ENCODE measurements around the gene CLSTN2. TPM values are rescaled to one million over a fixed set of nuclear protein-coding genes. Genes with fewer than 3 reads are reported as not detected.

Gene CLSTN2
- total and polyA plus RNA-seq, 10 donors = 0.02 to 0.22 (median 0.13) TPM; not detected in 1

- no peaks in the 10 kb centered on the region for H3K9me3 ChIP-seq
- H3K27me3 ChIP-seq (replicated peaks in 1 of 7) = peaks cover 0 to 5% (median 0%) of the 10 kb centered on the region in 7 donors
- TF ChIP-seq POLR2AphosphoS5 (IDR thresholded peaks at IDR 0.05) (no peak), CTCF (IDR thresholded peaks at IDR 0.05 in 8 of 11, conservative IDR thresholded peaks at IDR 0.05 in 3 of 11) (no peak), POLR2A (IDR thresholded peaks at IDR 0.05) (no peak)
- H3K4me3 ChIP-seq = no peak overlapping the region
- H3K4me1 ChIP-seq = no peaks in the 10 kb centered on the region
- DNase-seq = no peak
- H3K27ac ChIP-seq = no peak overlapping the region
- H3K36me3 ChIP-seq = no peaks in the 10 kb centered on the region
- 88 to 100% (median 91%) methylated on average over 1 of the region's 1 CpG for WGBS, 5 donors
- intact Hi-C loops (cut with DNase I; ENCODE audit: low total_unique reads) = no loop called here
Observed at GRCh38 chr3:140427786-140428185, 492.8 kb downstream of the CLSTN2 start.

- Histone ChIP-seq H3K27me3 (replicated peaks in 1 of 7) (peaks cover 0 to 5% (median 0%) of the 10 kb centered on the region in 7 donors), H3K27ac (no peak overlapping the region), H3K4me3 (no peak overlapping the region), H3K4me1 (no peaks in the 10 kb centered on the region), H3K9me3 (no peaks in the 10 kb centered on the region), H3K36me3 (no peaks in the 10 kb centered on the region)
- no peak for DNase-seq
- no peak for TF ChIP-seq POLR2A (IDR thresholded peaks at IDR 0.05)
- no peak for TF ChIP-seq CTCF (IDR thresholded peaks at IDR 0.05 in 8 of 11, conservative IDR thresholded peaks at IDR 0.05 in 3 of 11)
- no peak for TF ChIP-seq POLR2AphosphoS5 (IDR thresholded peaks at IDR 0.05)
- intact Hi-C loops (cut with DNase I; ENCODE audit: low total_unique reads) = no loop called here
- WGBS, 5 donors = 49 to 82% (median 68%) methylated on average over 3 of the region's 3 CpGs
Observed at GRCh38 chr3:140428380-140428779, 493.4 kb downstream of the CLSTN2 start.

GRCh38 chr3:140429791-140430190 lies 494.8 kb downstream of the CLSTN2 start:
- Histone ChIP-seq H3K4me1 (no peaks in the 10 kb centered on the region), H3K36me3 (no peaks in the 10 kb centered on the region), H3K27ac (no peak overlapping the region), H3K4me3 (no peak overlapping the region), H3K9me3 (no peaks in the 10 kb centered on the region), H3K27me3 (replicated peaks in 1 of 7) (peaks cover 0 to 5% (median 0%) of the 10 kb centered on the region in 7 donors)
- 58 to 81% (median 71%) methylated on average over 1 of the region's 1 CpG for WGBS, 5 donors
- intact Hi-C loops (cut with DNase I; ENCODE audit: low total_unique reads) = no loop called here
- TF ChIP-seq CTCF (IDR thresholded peaks at IDR 0.05 in 8 of 11, conservative IDR thresholded peaks at IDR 0.05 in 3 of 11) (no peak), POLR2A (IDR thresholded peaks at IDR 0.05) (no peak), POLR2AphosphoS5 (IDR thresholded peaks at IDR 0.05) (no peak)
- DNase-seq = no peak

- peaks cover 0 to 5% (median 0%) of the 10 kb centered on the region in 7 donors for H3K27me3 ChIP-seq (replicated peaks in 1 of 7)
- intact Hi-C loops (cut with DNase I; ENCODE audit: low total_unique reads) = no loop called here
- H3K36me3 ChIP-seq = no peaks in the 10 kb centered on the region
- no peak for TF ChIP-seq CTCF (IDR thresholded peaks at IDR 0.05 in 8 of 11, conservative IDR thresholded peaks at IDR 0.05 in 3 of 11)
- TF ChIP-seq POLR2AphosphoS5 (IDR thresholded peaks at IDR 0.05) = no peak
- TF ChIP-seq POLR2A (IDR thresholded peaks at IDR 0.05) = no peak
- no peaks in the 10 kb centered on the region for H3K9me3 ChIP-seq
- WGBS, 5 donors = 81 to 91% (median 84%) methylated on average over 7 of the region's 7 CpGs
- no peaks in the 10 kb centered on the region for H3K4me1 ChIP-seq
- no peak for DNase-seq
- no peak overlapping the region for H3K4me3 ChIP-seq
- H3K27ac ChIP-seq = no peak overlapping the region
Observed at GRCh38 chr3:140430494-140430893, 495.5 kb downstream of the CLSTN2 start.
